Psoas muscle (tissue), 8 donors: ENCODE results near the gene TNFRSF25. TPM values are rescaled to one million over a fixed set of nuclear protein-coding genes. Genes with fewer than 3 reads are reported as not detected.

ENCODE experiments used
- ATAC-seq, 4 donors: fragments of 200-7000 bp; cut with Tn5 transposase; one replicate each; pipeline ENCODE4 v1.9.1; 2020; ENCODE audit warnings: moderate library complexity in 3 of 4, mild to moderate bottlenecking in 2 of 4
- DNase-seq, 2 donors: peaks; one replicate each; pipeline ENCODE4 v3.0.0-alpha.2; 2020
- H3K27ac ChIP-seq: fragments of 200-600 bp; one replicate; pipeline ENCODE4 v1.8.0; 2022
- H3K27me3 ChIP-seq, 3 donors: fragments of 200-600 bp in 1 of 3; one replicate each; pipeline versions ENCODE4 v1.6.1 to v1.8.0; 2013 to 2022; ENCODE audit warnings: low read length in 2 of 3, mild to moderate bottlenecking in 2 of 3, moderate library complexity in 1 of 3; ENCODE audit not compliant: insufficient read depth in 3 of 3
- H3K36me3 ChIP-seq, 2 donors: fragments of 200-600 bp in 1 of 2; one replicate each; pipeline versions ENCODE4 v1.6.1 to v1.8.0; 2013 to 2022; ENCODE audit warnings: low read depth in 1 of 2, mild to moderate bottlenecking in 1 of 2, moderate library complexity in 1 of 2; ENCODE audit not compliant: insufficient read depth in 1 of 2
- H3K4me1 ChIP-seq: fragments of 200-600 bp; one replicate; pipeline ENCODE4 v1.8.0; 2022
- H3K4me3 ChIP-seq: fragments of 200-600 bp; one replicate; pipeline ENCODE4 v1.8.0; 2022; ENCODE audit warnings: mild to moderate bottlenecking
- H3K9me3 ChIP-seq: fragments of 200-600 bp; one replicate; pipeline ENCODE4 v1.8.0; 2022
- WGBS, 3 donors: extraction: QIAGEN DNeasy Blood & Tissue Kit; methylation state at CpG; one replicate each; pipeline versions ENCODE4 v1.1.6 to v1.1.7; 2013; 5-methylcytosine and 5-hydroxymethylcytosine counted together
- intact Hi-C, 2 donors: fragments of 100-400 bp; cut with DNase I; formaldehyde crosslinking; loops; one replicate each; pipeline versions ENCODE4 v1.11.0 to v1.14.2; 2022
- polyA plus RNA-seq, 3 donors: library from polyadenylated mRNA; stranded (reverse); fragments of 200-250 nt; gene quantifications; one replicate each; pipeline ENCODE4 v1.2.3, GENCODE V29; 2013
- total RNA-seq, 4 donors: library from RNA; stranded (reverse); fragmentation: NEBNext Ultra II Directional in 2 of 4; extraction: Animal tissue kit (Norgen Biotek cat#: 25700) in 2 of 4; gene quantifications; one replicate each; pipeline versions ENCODE4 v1.2.1 to v1.2.4, GENCODE V29; 2021 to 2023
- TF ChIP-seq, protein P1 (sequence below): fragments of 200-600 bp; IDR thresholded peaks from one replicate; pipeline ENCODE4 v1.8.0; 2022; ENCODE audit warnings: antibody characterized with exemption
- donor health status: healthy with polysubstance abuse.
- donor health status: DM: no; HTN: no; CAD: no; lungs with moderate emphysema.
- donor health status: Bipolar disorder and iron deficiency.
- donor health status: healthy.
- donor health status: DM: yes; HTN: yes; CAD: no.
- donor health status: DM: no; HTN: no; CAD: no.
- donor health status: DM: no; HTN: no; CAD: no.
- donor health status: DM: yes; HTN: yes; CAD: no.

The TNFRSF25 gene
- total and polyA plus RNA-seq, 7 donors: 1.5 to 2.7 (median 1.9) TPM

DNA sequence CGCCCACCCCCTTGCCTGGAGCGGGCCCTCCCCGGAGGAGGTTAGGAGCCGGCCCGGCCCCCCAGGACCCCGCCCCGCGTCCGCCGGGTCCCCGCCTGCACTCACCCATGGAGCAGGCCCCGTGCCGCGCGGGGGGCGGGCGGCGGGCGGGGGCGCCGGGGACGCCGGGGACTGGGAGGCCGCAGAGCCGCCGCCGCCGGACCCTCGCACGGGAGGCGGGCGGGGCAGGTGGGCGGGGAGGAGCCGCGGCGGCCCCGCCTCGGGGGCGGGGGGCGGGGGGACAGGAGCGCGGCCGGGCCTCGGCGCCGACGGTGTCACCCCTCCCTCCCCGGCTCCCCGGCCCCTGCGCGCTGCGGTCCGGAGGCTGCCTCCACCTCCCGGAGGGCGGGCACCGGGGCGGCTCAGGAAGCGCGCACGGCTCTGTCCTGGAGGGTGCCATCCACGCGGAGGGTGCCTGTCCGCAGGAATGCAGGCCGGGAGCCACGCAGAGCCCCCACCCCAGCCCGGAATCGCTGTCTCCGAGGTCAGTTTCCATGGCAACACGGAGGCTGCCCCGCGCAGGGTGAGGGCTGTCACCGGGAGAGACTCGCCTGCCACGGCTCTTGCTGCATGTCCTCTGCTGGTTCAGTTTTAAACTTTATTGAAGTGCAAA, 31.4 kb upstream of the TNFRSF25 start:
- TF ChIP-seq, protein P1, sequence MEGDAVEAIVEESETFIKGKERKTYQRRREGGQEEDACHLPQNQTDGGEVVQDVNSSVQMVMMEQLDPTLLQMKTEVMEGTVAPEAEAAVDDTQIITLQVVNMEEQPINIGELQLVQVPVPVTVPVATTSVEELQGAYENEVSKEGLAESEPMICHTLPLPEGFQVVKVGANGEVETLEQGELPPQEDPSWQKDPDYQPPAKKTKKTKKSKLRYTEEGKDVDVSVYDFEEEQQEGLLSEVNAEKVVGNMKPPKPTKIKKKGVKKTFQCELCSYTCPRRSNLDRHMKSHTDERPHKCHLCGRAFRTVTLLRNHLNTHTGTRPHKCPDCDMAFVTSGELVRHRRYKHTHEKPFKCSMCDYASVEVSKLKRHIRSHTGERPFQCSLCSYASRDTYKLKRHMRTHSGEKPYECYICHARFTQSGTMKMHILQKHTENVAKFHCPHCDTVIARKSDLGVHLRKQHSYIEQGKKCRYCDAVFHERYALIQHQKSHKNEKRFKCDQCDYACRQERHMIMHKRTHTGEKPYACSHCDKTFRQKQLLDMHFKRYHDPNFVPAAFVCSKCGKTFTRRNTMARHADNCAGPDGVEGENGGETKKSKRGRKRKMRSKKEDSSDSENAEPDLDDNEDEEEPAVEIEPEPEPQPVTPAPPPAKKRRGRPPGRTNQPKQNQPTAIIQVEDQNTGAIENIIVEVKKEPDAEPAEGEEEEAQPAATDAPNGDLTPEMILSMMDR: no peak
- WGBS, 3 donors: 1 to 3% (median 1%) methylated on average over 16 to 73 of the region's 74 CpGs
- intact Hi-C loops: no loop called here
- H3K4me3 ChIP-seq: peak overlapping the region; percentile 60
- H3K36me3 ChIP-seq: no peaks in the 10 kb centered on the region
- peak in 3 of 4 donors; percentile 11 to 33 (median 13) for ATAC-seq
- H3K4me1 ChIP-seq: peaks cover 16% of the 10 kb centered on the region
- DNase-seq: no peak
- H3K27ac ChIP-seq: no peak overlapping the region
- H3K9me3 ChIP-seq: no peaks in the 10 kb centered on the region
- peaks cover 0 to 24% (median 4%) of the 10 kb centered on the region in 3 donors for H3K27me3 ChIP-seq

DNA sequence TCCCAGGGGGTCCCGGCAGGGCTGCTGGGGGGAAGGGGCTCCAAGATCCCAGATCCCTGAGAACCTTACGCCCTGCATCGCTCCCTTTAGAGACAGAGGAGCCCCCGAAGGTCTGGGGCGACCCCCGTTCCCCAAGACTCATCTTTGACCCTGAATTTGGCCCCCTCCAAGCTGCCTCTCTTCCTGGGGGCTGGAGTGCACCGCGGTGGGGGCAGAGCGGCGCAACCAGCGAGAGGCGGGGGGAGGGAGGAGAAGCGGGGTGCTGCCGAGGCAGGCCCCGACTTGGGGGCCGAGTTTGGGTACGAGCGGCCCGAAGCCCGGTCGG, 30.9 kb upstream of the TNFRSF25 start:
- Histone ChIP-seq H3K27me3 (peaks cover 0 to 24% (median 4%) of the 10 kb centered on the region in 3 donors), H3K4me3 (peak overlapping the region; percentile 60), H3K36me3 (no peaks in the 10 kb centered on the region), H3K4me1 (peaks cover 12% of the 10 kb centered on the region), H3K9me3 (no peaks in the 10 kb centered on the region), H3K27ac (no peak overlapping the region)
- TF ChIP-seq, protein P1: no peak
- intact Hi-C loops: no loop called here
- DNase-seq (no peak), ATAC-seq (no peak)
- 7 to 17% (median 9%) methylated on average over 6 to 20 of the region's 21 CpGs for WGBS, 3 donors

DNA sequence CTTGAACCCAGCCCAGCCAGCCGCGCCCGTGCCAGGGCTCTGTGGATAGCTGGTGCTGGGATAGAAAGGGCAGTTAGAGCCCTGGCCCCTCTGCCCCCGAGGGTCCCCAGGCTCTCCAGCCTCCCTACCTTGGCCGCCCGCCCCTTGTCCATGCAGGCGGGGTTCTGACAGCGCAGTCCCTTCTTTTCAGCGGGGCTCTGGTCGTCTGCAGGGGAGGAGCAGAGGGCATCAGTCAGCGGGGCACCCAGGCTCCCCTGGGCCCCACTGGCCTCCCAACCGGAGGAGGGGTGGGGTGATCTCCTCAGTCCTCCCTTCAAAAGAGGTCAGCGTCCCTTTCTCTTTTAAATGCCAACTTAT, 30.4 kb upstream of the TNFRSF25 start:
- H3K27me3 ChIP-seq: peaks cover 0 to 24% (median 4%) of the 10 kb centered on the region in 3 donors
- H3K36me3 ChIP-seq: no peaks in the 10 kb centered on the region
- DNase-seq (no peak), ATAC-seq (no peak)
- H3K27ac ChIP-seq: no peak overlapping the region
- TF ChIP-seq, protein P1: no peak
- intact Hi-C loops: no loop called here
- H3K9me3 ChIP-seq: no peaks in the 10 kb centered on the region
- peaks cover 6% of the 10 kb centered on the region for H3K4me1 ChIP-seq
- WGBS, 3 donors: 34 to 53% (median 34%) methylated on average over 12 to 13 of the region's 13 CpGs
- peak overlapping the region; percentile 60 for H3K4me3 ChIP-seq

DNA sequence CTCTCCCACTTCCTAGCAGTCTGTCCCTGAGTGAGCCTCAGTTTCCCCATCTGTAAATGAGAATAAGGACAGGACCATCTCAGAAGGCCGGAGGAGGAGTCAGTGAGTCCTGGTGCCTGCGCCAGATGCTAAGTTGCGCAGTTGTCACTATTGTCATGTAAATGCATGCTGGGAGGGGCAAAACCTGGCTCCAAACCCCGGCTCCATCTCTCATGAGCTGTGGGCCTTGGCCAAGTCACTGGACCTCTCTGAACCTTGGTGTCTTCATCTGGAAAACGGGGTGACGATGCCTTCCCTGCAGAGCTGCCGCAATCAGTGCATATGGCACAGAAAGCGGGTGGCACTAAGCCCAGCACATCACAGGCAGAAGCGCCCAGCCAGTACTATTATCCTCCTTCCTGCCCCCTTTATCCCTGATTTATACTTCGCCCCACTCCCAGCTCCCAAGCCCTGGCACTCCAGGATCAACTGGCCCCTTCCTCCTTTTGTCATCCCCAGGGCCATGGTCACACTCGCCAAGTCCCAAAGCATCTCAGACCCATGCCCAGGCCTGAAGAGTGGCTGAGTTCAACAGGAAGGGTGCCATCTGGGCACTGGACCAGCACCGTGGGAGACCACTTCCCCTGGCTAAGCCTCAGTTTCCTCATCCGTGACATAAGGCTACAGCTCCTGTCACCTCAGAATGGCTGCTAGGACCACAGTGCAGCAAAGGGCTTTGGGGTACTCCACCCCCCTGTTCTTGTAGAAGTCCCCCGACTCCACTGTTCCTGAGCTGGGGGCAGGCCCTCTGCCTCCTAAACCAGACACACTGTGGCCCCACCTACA, 29.8 kb upstream of the TNFRSF25 start:
- Histone ChIP-seq H3K4me1 (peaks cover 6% of the 10 kb centered on the region), H3K27me3 (peaks cover 0 to 26% (median 4%) of the 10 kb centered on the region in 3 donors), H3K36me3 (no peaks in the 10 kb centered on the region), H3K4me3 (peak overlapping the region; percentile 60), H3K27ac (no peak overlapping the region), H3K9me3 (no peaks in the 10 kb centered on the region)
- DNase-seq (no peak), ATAC-seq (no peak)
- 75 to 80% (median 78%) methylated on average over 14 of the region's 14 CpGs for WGBS, 3 donors
- TF ChIP-seq, protein P1: no peak
- intact Hi-C loops: no loop called here
